NAMALWA (cell line): Measurements from ENCODE around the gene CENPS.
"Not testable (repeated sequence)": the region's sequence is repeated elsewhere in the genome, so short reads cannot be mapped to it uniquely, and the experiment has no call there.

ENCODE experiments used
- DNase-seq: peaks from one replicate; pipeline ENCODE4 v3.0.0-alpha.2; 2015; ENCODE audit warnings: low spot score

CENPS gene

DNA sequence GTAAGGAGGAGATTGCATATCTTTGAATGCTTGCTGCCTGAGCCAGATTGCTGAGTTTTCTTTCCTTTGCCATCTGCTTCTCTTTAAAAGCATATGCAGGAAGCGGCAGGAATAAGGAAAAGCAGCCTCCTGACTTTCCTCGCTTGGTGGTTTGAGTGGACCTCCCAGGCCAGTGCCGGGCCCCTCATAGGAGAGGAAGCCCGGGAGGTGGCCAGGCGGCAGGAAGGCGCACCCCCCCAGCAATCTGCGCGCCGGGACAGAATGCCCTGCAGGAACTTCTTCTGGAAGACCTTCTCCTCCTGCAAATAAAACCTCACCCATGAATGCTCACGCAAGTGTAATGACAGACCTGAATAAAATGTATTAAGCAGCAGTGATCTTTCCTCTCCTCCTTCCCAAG is 21.1 kb downstream of the CENPS start:
- DNase-seq = no peak

DNA sequence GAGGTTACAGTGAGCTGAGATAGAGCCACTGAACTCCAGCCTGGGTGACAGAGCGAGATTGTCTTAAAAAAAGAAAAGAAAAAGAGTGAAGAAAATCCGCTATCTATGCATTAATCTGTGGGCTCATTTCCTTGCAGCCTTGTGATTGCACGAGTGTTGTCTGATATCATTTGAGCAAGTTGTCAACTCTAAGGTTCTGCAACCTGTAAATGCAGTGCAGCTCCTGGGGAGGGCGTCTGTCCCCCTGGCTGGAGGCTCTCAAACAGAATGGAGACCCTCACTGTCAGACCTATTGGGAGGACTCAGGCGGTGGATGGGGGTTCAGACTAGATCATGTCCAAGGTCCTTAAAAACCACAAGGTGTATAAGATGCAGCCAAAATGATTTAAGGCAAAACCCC is 25.8 kb downstream of the CENPS start:
- DNase-seq = no peak

DNA sequence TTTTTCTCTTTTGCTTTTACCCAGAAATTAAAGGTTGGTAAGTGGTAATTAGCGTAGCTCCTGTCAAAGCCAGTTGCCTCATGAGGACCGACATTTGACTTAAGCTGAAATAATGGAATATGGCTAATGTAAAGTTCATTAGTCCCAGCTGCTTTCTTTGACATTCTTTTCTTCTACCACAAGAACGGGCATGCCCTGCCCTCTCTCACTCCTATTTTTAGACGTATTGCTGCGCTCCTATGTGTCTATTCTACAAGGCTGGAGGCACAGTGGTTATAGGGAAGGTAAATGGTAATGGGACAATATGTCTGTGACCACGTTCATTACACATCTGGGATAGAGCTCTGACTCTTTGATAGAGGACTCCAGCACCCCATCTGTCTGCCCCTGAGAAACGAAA is 26.4 kb downstream of the CENPS start:
- no peak for DNase-seq

DNA sequence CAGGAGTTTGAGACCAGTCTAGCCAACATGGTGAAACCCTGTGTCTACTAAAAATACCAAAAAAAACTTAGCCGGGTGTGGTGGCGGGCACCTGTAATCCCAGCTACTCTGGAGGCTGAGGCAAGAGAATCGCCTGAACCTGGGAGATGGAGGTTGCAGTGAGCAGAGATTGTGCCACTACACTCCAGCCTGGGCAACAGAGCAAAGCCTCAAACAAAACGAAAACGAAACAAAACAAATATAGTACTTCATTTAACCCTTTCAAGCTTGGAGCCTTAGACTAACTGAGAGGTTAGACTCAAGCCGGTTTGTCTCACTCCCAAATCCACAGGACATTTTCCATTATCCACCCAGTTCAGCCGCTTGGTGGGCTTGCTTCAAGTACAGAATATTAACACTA is 27.2 kb downstream of the CENPS start:
- not testable (repeated sequence) for DNase-seq

DNA sequence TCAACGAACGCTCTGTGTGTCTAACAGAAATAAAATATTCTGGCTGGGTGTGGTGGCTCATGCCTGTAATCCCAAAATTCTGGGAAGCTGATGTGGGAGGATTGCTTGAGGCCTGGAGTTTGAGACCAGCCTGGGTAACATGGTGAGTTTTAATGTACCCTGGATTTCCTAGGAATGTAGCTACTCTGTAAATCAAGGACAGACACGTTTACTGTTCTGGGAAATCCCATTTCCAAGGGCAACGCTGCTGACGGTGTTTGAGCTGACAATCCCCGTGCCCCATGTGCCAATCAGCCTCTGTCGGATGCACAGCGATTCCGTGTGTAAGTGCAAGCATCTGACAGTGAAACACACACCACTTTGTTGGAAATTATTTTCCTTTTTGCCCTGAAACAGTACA is 27.6 kb downstream of the CENPS start:
- DNase-seq = no peak

- DNase-seq = no peak
These were observed 29.0 kb downstream of the CENPS start for GRCh38 chr1:10459184-10459583.

DNA sequence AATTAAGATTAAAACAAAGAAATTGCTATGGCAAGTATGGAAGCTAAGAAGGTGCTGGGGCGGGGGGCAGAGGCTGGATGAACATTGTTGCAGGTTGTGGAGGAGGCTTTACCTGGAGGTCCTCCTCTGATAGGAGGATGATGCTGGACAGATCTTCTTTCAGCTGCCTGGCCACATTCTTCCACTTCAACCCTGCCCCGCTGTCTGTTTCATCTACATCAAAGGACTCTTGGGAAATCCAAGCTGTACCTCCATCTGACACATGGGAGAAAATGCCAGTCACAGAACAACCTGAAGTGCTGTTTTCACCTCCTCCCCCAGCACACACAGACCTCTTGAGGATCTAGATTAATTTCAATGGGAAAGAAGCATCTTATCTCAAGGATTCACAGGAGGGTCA is 36.8 kb downstream of the CENPS start:
- DNase-seq = no peak

DNA sequence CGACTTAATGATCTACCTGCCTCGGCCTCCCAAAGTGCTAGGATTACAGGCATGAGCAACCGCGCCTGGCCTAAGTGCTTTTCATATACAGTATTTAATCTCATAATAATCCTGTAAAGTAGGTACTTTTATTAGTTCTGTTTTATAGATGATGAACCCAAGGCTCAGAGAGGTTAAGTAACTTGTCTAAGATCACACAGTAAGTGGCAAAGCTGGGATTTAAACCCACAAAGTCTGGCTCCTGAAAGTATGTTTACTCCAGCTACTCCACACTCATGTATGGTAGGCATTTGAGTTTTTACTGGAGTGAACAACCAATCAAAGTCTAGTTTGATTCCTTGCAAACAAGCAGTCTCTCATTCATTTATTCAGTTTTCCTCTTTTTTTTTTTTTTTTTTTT is 39.8 kb downstream of the CENPS start:
- DNase-seq = no peak

- peak; percentile 39 for DNase-seq
These were observed 41.4 kb downstream of the CENPS start for GRCh38 chr1:10471411-10472219.

GRCh38 chr1:10472220-10473144 is 42.2 kb downstream of the CENPS start, which contains the start of gene DFFA:
DFFA (minus strand) TSS chr1:10472529; CDS start chr1:10472458, 71 bp downstream.
- DNase-seq = peak; percentile 100

DNA sequence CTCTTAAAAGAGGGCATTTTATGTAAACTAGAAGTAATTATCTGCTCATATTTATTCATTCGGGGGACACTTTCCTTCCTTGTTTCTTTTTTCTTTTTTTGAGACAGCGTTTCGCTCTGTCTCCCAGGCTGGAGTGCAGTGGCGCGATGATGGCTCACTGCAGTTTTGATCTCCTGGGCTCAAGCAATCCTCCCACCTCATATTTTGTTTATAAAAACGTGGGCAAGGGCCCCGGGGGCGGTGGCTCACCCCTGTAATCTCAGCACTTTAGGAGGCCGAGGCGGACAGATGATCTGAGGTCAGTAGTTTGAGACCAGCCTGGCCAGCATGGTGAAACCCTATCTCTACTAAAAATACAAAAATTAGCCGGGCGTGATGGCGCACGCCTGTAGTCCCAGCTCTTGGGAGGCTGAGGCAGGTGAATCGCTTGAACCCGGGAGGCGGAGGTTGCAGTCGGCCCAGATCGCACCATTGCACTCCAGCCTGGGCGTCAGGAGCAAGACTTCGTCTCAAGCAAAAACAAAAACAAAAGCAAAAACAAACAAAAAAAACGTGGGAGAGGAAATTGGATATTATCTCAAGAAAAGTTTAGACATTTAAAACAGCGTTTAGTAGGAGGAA is 43.0 kb downstream of the CENPS start:
- peak; percentile 74 for DNase-seq

- not testable (repeated sequence) for DNase-seq
These were observed 44.0 kb downstream of the CENPS start for GRCh38 chr1:10474309-10474612.

DNA sequence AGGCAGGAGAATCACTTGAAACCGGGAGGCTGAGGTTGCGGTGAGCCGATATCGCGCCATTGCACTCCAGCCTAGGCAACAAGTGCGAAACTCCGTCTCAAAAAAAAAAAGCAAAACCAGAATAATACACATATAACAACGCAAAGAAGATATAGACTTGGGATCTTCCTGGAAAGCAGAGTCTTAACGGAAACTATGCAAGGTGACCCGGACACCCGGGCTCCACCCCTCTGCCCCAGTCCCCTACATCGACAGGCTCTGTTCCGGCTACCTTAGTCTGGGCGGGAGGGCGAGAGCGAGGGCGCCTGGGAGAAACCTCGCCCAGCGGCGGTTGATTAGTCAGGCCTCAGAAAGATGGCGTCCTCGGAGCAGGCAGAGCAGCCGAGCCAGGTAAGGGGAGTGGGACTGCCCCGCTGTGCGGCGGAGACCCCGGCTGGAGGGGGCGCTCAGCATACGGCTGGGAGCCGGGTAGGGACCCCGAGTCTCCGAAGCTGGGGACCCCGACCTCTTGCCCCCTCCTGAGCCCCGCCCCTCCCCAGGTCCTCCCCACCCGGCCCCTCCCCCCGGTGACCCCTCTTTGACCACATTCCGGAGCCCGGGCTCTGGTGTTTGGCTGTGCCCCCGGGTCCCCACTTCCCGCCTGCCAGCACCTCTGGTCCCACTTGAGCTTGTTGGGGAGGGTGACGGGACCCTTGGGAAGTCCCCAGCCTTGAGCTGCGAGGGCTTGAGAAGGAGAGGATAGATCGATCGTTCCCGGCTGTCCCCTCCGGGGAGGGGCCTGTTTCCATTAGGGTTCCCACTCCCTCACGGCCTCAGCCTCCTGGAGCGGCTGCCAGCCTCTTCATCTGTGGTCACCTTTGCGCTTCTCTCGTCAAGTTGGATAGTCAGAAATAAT is 44.6 kb downstream of the CENPS start, which contains the start of gene PEX14:
TSS of gene PEX14 (plus strand) at position 338 of the 895 bp plus-strand sequence. CDS start at position 355, 17 bp downstream.
- DNase-seq = peak; percentile 96

DNA sequence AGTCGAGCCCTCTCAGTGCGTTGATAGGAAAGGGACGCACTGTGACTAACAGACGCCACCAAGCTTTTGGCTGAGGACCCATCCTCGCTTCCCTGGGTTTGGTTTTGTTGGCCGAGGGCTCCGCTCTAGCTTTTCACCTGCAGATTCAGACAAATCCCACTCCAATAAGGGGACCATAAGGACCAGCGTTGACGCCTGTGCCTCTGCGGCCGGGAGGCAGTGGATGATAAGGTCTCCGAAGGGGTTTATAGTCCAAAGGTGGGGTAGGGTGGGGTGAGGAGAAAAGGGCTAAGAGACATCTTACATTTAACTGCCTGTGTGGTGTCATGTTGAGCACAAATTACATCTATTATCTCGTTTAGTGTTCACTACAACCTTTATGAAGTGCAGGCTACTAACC is 45.3 kb downstream of the CENPS start:
- no peak for DNase-seq

- no peak for DNase-seq
These were observed 49.1 kb downstream of the CENPS start for GRCh38 chr1:10479296-10479695.

GRCh38 chr1:10480614-10481013 is 50.4 kb downstream of the CENPS start:
- DNase-seq = no peak

DNA sequence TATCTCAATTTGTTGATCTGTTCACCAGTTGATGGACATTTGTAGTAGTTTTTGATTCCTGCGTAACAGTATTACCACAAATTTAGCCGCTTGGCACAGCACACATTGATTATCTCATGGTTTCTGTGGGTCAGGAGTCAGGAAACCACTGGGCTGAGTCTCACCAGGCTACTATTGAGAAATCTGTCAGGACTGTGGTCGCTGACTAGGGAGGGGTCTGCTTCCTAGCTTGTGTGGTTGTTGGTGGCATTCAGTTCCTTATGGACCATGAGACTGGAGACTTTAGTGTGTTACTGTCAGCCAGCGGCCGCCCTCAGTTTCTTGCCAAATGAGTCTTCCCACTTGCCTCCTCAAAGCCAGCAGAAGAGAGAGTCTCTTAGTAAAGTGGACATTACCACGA is 54.3 kb downstream of the CENPS start:
- DNase-seq = no peak

DNA sequence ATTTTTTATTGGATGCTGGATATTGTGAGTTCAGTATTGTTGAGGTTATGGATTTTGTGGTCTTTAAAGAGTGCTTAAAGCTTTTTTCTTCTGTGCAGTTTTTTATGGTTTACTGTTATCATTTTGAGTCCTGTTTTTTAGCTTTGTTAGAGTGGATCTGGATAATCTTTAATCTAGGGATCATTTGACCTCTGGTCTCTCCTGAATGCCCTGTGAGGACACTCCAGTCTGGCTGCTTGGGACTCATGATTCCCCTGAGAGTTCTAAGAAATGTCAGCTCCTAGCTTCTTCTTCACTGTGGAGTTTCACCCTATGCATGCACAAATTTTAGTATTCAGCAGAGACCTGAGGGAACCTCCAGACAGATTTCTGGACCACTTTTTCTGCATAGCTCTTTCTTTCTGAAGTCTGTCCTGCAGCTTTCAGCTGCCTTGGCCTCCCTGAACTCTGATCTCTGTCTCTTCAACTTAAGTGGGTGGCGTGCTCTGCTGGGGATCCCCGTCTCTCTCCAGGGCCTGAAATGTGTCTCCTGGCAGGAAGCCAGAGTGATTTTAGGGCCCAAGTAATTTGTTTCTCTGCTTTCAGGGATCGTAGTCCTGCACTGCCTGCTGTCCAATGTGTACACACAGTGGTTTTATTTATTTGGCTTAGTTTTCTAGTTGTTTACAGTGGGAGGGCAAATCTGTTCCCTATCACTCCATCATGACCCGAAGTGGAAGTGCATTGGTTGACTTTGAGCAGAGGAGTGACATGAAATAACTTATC is 59.2 kb downstream of the CENPS start:
- no peak for DNase-seq

DNA sequence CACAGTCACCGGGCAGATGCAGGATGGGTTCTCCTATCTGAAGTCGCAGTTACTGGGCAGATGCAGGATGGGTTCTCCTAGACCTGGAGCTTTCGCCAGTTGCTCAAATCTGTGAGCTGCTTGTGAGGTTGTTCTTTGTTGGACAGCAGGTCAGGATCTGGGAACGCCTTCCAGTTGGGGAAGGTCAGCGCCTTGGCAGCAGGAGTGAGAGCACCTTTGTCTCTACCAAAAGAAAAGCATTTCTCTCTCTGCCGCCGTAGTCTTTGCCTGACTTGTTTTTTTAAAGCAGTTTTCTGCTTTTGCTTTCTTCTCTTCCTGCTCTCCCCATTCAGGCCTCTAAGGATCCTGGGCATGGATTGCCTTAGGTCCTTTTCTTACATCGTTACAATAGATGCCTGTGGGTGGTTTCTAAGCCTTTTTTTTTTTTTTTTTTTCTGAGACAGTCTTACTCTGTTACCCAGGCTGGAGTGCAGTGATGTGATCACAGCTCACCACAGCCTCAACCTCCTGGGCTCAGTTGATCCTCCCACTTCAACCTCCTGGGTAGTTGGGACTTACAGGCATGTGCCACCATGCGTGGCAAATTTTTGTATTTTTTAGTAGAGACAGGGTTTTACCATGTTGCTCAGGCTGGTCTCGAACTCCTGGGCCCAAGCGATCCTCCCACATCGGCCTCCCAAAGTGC is 60.2 kb downstream of the CENPS start:
- DNase-seq = no peak
